HPDE6-E6E7 (cell line): ENCODE results near the gene REV3L.
A peak's percentile ranks its signal among the peaks of the same experiment; 100 is the strongest.
"Not testable (repeated sequence)": the region's sequence is repeated elsewhere in the genome, so short reads cannot be mapped to it uniquely, and the experiment has no call there.

Experiments used
- DNase-seq: peaks from one replicate; pipeline ENCODE4 v3.0.0; 2011; ENCODE audit warnings: missing footprints; ENCODE audit errors: extremely low spot score

REV3L gene

DNA sequence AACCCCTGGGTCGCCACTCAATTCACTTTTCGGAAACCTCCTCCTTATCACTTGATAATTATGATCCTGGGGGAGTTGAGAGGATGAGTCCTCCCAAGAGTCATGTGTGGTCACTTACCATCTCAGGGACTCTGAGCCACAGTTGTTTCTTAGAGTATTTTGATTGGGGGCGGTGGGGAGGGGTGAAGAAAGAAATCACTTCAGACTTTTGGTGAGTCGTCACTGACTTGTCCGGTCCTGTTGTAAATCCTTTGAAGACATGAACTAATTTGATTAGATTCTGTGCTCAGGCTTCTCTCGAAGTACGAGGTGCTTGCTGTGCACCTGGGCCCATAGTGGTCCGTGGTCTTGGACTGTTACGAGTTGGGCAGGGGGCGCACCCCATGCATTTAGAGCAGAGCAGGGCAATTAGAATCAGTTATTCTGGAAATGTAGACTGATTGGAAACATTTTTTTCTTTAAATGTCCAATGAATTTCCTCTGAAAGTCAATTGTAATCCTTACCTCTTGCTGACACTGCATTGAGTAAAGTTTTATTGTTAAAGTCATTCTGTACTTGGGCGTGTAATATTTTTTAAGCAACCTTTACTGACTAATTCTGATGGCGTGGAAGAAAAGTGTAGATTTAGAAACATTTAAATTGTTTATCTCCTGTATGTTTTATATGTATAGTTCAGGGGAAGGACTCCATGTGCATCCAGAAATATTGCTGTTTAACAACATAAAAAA, 222.3 kb downstream of the REV3L start:
- DNase-seq, result peak; percentile 44

DNA sequence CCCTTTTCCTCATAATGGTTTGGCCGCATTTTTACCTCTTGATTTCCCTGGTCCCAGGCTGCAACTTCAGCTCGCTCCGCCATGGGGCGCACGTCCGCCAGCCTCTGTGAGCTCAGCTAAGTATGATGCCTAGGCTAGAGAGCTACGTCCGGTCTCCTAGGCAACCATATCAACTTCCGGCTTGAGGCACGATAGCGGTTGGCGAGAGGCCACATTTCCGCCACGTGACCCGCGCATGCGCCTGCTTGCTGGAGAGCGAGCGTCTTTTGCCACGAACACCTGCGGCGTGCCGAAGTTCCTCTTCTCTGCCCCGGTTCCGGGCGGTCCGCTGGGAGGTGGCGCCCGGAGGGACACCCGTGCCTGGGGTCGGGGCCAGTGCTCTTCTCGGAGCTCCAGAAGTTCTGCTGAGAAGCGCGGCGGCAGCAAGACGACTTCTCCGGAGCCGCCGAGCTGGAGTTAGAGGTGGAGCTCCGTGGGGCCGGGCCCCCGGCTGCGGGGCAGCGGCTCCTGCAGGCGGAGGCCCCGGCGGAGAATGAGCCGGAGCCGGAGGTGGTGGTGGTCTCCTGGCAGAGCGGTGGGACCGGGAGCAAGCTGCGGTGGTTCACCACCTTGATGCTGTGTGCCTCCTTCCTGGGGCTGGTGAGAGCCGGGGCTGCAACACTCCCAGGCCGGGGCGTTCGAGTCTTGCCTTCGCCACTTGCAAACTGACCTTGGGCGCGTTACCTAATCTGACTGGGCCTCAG, 223.8 kb downstream of the REV3L start:
- DNase-seq, result peak; percentile 96

DNA sequence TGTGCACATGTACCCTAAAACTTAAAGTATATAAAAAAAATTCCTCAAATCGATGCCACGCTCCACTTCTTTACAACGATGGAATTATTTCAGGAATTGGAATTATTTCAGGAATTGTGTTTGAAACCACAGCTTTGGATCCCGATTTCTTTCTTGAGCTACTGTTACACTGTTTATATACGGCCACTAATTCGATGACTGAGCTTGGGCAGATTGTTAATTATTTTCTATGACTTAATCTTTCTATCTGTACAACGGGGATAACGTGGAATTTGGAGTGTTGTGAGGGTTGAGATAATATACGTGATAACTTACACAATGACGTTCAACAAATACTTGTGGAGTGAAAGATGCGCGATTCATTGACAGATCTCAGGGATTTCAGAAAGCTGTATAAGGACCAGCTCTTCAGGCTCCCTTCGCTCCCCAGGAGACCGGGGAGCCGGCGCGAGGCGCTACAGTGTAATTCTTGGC, 224.4 kb downstream of the REV3L start:
- DNase-seq, result no peak

DNA sequence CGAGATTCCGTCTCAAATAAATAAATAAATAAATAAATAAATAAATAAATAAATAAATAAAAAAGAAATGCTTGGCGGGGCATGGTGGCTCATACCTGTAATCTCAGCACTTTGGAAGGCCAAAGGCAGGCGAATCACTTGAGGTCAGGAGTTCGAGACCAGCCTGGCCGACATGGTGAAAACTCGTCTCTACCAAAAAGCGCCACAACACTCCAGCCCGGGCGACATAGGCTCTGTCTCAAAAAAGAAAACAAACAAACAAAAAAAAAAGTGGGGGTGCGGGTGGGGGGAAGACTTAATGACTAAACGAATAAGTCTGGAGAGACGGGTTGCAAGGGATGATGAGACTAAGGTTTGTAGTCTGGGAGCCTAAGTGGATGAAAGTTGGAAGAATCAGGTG, 225.0 kb downstream of the REV3L start:
- no peak for DNase-seq

DNA sequence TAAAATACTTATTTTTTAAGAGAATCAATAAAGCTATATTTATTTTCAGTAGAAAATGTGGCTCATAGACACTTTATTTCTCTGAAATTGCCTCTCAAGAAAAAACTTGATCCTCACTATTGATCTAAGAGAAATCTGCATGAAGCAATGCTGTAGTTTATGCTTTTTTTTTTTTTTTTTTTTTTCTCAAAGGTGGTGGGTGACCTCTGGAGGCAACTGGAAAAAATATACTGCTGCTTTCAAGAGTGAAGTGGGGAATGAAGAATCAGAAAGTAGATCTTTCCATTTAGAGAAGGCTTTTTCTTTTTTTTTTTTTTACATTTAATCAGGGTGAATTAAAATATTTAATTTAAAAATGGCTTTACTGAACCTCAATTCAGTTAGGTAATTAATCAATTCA, 226.4 kb downstream of the REV3L start:
- no peak for DNase-seq

DNA sequence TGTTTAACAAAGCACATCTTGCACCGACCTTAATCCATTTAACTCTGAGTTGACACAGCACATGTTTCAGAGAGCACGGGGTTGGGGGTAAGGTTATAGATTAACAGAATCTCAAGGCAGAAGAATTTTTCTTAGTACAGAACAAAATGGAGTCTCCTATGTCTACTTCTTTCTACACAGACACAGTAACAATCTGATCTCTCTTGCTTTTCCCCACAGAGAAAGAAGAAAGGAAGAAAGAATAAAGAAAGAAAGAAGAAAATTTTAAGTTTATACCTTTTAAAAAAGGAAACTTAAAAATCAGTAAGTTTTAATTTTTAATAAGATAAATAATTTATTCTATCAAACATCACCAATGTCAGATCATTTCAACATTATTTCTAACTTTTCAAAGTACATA, 227.2 kb downstream of the REV3L start:
- not testable (repeated sequence) for DNase-seq

DNA sequence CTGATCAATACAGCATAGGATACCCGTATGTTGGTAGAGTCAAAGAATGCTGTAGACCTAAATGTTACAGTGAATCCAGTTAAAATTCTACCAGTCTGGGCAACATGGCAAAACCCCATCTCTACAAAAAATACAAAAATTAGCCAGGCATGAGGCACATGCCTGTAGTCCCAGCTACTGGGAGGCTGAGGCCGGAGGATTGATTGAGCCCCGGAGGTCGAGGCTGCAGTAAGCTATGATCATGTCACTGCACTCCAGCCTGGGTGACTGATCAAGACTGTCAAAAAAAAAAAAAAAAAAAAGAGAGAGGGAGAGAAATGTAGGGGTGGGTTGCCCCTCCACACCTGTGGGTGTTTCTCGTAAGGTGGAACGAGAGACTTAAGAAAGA, 228.2 kb downstream of the REV3L start:
- no peak for DNase-seq

DNA sequence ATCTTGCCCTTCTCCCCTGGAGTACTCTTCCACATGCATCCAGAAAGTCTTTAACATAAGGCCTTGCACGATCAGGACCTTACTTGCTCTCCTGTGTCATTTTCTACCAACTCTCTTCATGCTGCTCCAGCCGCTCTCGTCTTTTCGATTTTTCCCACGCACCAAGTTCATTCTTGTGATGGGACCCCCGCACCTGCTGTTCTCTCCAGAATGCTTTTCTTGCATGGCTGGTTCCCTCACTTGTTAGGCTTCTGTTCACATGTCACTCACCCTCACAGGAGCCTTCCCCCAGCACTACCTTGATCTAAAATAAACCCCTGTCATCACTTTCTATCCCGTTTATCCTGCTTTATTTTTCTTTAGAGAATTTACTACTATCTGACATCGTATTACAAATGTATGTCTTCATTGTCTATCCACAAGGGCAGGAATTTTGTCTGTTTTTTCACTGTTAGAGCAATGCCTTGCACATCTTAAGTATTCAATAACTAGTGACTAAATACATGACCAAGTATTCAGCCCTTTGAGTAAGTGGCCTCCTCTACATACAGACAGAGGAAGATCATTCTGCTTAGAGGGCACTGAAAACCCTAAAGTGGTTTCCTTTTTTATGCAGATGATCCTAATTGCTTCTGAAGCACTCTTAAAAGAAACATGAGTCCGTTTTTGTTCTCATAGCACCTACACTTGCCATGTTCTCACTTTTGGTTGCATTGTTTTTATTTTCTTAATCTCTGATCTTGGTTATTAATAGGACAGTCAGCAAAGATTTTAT, 228.8 kb downstream of the REV3L start:
- no peak for DNase-seq

DNA sequence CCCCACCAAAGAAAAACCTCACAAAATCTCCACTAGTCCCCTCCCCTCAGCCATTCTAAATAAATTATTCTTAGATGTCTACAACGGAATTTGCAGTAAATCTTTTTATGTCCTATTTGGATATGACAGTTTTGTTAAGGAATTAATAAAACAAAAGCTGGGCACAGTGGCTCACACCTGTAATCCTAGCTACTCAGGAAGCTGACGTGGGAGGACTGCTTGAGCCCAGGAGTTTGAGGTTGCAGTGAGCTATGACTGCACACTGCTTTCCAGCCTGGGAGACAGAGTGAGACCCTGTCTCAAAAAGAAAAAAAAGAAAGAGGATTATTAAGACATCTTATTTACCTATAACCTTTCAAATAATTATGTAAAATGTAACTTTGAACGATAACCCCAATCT, 230.3 kb downstream of the REV3L start:
- DNase-seq, result no peak

DNA sequence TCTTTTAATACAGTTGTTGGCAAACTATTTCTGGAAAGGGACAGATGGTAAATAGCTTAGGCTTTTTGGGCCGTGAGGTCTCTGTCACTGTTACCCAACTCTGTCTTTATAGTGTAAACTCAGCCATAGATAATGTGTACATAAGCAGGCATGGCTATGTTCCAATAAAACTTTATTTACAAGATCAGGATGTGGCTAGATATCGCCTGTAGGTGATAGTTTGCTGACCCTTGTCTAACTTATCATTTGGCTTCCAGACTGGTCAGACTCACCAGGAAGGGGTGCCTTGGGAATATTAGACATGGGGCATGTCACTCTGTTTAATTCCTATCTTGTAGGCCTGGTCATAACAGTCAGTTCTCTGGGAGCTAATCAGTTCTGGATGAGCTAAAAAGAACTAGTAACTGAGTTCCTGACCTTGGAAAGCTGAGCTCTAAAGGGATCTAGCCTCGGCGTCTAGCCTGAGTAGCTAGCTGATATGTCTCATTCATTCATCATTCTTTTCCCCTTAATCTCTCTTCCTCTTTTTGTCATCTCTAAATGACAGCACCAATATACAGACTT, 232.1 kb downstream of the REV3L start:
- no peak for DNase-seq
